Activated CD4-positive, alpha-beta T cell treated with anti-CD3 and anti-CD28 coated beads for 24 hours (primary cell): ENCODE results near the gene POLR2C.
A peak's percentile ranks its signal among the peaks of the same experiment; 100 is the strongest.

Experiments
- DNase-seq, 2 donors: peaks; one replicate each; pipeline ENCODE4 v3.0.0-alpha.2; 2020; ENCODE audit warnings: low read depth in 2 of 2

POLR2C gene

DNA sequence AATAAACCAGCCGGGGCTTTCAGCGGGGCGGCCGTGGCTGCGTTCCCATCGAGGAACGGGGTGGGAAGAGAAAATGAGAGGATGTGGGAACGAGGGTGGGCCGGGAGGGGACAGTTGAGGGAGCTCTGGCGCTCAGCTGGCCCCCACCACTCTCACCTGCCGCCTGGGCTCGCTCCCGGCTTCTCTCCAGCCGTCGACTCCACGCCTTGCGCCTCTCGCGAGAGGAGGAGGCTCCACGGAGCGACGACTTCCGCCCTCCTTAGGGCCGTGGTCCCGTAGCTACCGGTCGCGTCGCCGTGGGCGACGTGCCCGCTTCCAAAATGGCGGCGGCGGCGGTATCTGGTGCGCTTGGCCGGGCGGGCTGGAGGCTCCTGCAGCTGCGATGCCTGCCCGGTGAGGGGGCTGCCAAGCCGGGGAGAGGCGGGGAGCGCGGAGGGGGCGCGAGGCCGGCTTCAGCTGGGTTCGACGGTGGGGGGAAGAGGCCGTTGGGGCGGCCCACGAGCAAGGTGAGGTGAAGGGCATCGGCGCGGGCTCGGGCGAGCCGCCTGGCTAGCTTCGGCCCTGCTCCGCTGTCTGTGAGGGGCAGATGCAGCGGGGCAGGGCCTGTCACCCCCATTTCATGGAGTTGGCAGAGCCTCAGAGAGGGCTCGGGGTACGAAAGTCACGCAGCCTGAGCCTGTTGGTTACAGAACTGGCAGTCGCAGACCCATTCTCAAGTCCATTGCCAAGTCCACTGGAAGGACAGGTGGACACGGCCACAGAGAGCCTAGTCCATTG, 15.1 kb upstream of the POLR2C start, which contains the start of the genes CIAPIN1 and COQ9:
TSS of gene CIAPIN1 (minus strand) at position 200 of the 777 bp plus-strand sequence. CDS start 6,457 bp downstream, outside the sequence.
TSS of gene COQ9 (plus strand) at position 294 of the 777 bp plus-strand sequence. CDS start at position 321, 27 bp downstream.
- DNase-seq = peak; percentile 85 to 86

DNA sequence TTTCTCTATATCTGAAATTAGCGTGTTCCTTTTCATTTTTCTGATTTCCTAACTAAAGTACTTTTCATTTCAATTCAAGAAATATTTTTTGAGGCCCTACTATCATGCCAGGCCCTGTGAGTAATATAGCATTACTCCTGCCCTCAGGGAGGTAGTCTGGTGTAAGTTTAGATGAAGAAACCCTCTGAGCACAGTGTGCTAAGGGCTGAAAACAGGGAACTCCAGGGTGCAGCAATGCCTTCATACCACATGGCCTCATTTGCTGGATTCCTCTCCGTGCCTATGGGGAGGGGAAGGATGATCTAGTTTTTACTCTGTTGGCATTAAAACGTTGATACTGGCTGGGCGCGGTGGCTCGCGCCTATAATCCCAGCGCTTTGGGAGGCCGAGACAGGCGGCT, 10.5 kb upstream of the POLR2C start:
- DNase-seq = no peak

GRCh38 chr16:57462978-57463362, 491 bp downstream of the POLR2C start:
- no peak for DNase-seq

DNA sequence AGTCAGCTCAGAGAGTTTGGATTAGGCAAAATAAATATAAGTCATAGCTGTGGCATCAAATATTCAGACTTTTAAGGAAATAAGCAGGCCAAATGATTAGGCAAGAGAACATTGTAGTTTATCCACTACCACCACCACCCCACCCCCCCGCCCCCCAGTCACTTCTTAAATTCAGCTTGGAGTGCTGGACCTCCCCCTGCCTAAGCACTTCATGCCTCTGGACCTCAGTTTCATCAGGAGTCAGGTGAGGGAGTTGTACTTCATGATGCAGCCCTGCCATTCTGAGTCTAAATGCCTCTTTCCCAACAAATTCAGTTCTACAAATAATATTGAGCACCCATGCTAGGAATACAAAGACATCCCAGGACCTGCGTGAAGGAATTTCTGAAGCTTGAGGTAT, 2.0 kb downstream of the POLR2C start:
- DNase-seq = no peak

GRCh38 chr16:57468346-57468745, 5.9 kb downstream of the POLR2C start:
- no peak for DNase-seq

- no peak for DNase-seq
Observed at GRCh38 chr16:57469046-57469445, 6.6 kb downstream of the POLR2C start.

- no peak for DNase-seq
Observed at GRCh38 chr16:57469917-57470470, 7.5 kb downstream of the POLR2C start.

DNA sequence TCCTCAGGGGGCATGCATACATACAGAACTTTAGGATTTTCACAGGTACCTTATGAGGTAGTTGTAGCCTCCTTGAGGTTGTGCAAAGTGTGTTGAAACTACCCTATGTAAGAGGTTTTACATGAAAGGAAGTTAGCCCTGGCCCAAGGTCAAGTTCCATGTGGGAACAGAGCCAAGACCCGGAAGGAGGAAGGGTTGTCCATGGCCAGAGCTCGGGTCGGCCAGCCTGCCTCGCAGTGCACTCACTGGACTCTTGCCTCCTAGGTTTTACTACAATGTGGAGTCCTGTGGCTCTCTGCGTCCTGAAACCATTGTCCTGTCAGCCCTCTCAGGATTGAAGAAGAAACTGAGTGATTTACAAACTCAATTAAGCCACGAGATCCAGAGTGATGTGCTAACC, 8.2 kb downstream of the POLR2C start:
- no peak for DNase-seq

GRCh38 chr16:57471209-57471608, 8.7 kb downstream of the POLR2C start:
- no peak for DNase-seq

- DNase-seq = no peak
Observed at GRCh38 chr16:57471852-57472664, 9.6 kb downstream of the POLR2C start.

GRCh38 chr16:57472665-57473060, 10.2 kb downstream of the POLR2C start:
- DNase-seq = no peak

- DNase-seq = no peak
Observed at GRCh38 chr16:57473176-57473840, 10.8 kb downstream of the POLR2C start.

- DNase-seq = no peak
Observed at GRCh38 chr16:57473906-57474305, 11.4 kb downstream of the POLR2C start.

DNA sequence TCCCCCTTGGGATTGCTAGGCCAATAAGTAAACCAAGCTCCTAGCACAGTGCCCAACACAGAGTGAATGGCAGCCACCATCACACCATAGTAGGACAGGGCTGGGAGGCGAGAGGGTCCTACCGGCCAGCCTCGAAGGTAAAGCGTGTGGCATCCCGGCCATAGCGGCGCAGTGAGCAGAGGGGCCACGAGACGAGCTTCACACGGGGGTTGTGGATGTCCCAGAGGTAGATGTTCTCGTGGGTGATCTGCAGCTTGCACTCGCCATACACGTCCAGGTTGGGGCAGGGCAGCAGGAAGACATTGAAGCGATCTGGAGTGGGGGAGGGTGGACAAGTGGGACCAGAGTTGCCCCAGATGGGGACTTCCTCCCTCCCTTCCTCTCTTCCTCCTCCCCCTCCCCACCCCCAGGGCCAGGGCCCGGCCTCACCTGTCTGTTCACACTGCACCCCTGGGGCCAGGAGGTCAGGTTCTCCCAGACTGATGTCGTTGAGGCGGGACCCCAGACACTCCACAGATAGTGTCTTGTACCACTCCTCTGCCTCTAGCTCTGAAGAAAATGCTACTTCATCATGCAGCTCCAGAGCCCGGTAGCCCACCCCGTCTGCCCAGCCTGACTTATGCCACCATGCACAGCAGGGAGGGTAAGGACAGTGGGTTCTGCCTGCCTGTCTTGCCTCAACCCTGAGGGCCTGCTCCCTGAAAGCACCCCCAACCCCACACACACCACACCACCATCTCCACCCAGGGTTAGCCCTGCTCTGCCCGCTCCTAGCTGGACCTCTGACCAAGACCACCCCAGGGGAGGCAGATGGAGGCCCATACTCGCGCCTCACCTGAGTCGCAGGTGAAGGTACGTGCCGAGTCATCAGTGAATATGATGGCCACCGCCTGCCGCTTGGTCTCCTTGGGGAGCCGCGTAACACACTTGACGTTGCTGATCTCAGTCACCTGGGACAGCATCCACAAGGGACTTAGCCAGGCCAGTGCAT, 12.5 kb downstream of the POLR2C start:
- DNase-seq = no peak

DNA sequence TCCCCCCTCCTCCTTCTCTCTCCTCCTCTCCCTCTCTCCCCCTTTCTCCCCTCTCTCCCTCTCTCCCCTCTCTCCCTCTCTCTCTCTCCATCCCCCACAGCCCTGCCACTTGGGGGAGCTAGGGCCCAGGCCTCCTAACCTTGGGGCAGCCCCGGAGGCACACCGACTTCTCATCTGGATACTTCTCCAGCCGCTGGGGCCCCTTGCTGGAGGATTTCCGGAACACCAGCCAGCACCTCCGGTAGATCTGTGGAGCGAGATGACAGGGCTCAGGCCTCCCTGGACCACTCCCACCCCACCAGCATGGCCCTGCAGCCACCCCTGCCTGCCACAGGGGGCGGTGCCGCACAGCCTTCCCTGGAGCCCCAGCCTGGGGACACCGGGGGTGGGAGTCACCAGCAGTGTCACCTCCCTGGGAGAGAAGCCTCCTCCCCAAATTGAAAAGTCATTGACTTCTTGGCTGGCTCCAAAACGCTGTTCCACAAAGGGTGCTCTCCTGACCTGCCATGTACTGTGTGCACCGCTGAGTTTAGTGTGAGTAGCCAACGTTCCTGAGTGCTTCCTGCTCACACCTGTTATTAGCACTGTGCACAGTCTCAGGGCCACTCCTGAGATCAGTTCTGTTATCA, 13.3 kb downstream of the POLR2C start:
- DNase-seq = peak; percentile 65 to 69

DNA sequence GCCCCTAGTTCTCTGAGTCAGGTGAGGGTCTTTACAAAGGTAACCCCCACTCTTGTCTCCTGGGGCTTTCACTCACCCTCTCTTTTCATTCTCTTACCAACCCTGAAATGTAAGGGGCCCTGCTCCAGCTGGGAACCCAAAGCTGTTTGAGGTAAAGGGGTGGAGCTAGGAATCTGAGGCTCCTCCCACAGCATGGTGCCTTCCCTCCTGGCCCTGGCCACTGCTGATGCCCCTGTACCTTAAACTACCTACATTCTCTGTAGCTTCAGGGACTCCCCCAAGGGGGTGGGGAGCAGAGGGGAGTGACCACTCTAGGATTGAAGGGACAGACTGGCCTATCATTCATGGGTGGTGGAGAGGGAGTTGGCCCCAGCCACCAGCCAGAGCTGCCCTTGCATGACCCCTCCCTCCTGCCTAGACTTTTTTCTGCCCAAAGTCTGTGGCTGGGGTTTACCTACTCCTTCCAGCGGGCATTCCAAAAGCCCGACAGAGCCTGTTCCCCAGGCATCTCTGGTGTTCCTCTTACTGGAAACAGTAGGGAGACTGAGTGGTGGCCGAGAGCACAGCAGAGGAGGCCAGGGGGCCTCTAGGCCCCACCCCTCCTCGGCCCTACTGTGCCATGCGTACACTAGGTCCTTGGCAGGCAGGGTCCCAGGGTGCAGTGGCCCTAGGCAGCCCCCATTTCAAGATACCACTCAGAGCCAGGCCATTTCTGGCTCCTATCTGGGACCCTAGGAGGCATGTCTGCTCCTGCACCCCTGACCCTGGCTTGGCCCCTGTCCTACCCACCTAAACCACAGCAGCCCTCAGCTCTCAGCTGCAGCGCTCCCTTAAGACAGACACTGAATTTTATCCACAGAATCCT, 14.3 kb downstream of the POLR2C start:
- DNase-seq = no peak

GRCh38 chr16:57477531-57478202, 15.2 kb downstream of the POLR2C start:
- DNase-seq = no peak

DNA sequence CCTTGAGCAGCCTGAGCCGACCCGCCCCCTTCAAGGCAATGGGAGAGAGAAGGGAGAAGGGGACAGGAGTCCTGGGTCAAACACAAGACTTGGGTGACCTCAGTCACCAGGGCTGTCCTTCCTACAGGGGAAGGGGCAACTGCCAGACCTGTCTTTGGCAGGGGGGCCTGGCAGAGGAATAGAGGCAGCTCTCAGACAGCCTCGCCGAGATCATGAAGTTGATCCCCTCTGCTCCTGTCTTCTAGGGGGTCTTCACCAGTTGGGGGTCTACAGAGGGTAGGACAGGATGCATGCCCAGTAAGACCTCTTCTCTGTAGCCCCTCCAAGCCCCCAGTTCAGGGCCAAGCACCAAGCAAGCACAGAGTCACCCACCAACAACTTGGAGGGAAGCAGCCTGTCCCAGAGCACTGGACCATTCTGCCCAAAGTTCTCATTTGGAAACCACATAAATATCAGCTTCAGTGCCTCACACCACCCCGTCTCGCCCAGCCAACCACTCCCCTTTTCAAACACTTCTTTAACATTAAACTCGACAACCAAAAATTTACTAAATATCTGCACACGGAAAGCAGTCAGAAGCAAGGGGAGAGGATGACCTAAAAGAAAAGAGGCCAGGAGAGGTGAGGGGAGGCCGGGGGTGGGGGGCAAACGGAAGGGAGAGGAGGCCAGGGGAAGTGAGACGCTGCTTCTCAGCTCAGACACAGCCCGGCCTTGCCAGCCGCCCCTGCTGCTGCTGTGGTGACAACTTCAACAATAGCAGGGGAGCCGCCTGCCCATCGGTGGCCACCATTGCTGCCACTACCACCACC, 16.1 kb downstream of the POLR2C start:
- DNase-seq = no peak
